GM23338 (cell line): Measurements from ENCODE around the gene SYT7. TPM values are rescaled to one million over a fixed set of nuclear protein-coding genes. Genes with fewer than 3 reads are reported as not detected.

Source experiments
- ATAC-seq: fragments of 200-7000 bp; cut with Tn5 transposase; 3 replicates; pipeline ENCODE4 v1.9.1; 2020
- DNase-seq: peaks from one replicate; pipeline ENCODE4 v3.0.0-alpha.2; 2015; ENCODE audit warnings: low spot score
- H2AFZ ChIP-seq: fragments of 200-600 bp; sonication (generic); 2 replicates; pipeline ENCODE4 v1.8.0; 2016; ENCODE audit warnings: antibody characterized with exemption, mild to moderate bottlenecking, moderate library complexity
- H3F3A ChIP-seq: fragments of 200-600 bp; sonication (generic); replicated peaks from 2 replicates; pipeline ENCODE4 v1.8.0; 2017; ENCODE audit warnings: antibody characterized with exemption, mixed run types, low read depth
- H3K27ac ChIP-seq: fragments of 200-600 bp; sonication (generic); 2 replicates; pipeline ENCODE4 v1.6.1; 2016; ENCODE audit warnings: low read depth
- H3K27me3 ChIP-seq: fragments of 200-600 bp; sonication (generic); 2 replicates; pipeline ENCODE4 v1.8.0; 2016; ENCODE audit warnings: mild to moderate bottlenecking, mixed run types, moderate library complexity; ENCODE audit not compliant: insufficient read depth
- H3K36me3 ChIP-seq: fragments of 200-600 bp; sonication (generic); 2 replicates; pipeline ENCODE4 v1.8.0; 2016; ENCODE audit warnings: mild to moderate bottlenecking; ENCODE audit not compliant: insufficient read depth
- H3K4me1 ChIP-seq: fragments of 200-600 bp; sonication (generic); 2 replicates; pipeline ENCODE4 v1.8.0; 2016; ENCODE audit warnings: mild to moderate bottlenecking, moderate library complexity; ENCODE audit not compliant: insufficient read depth
- H3K4me2 ChIP-seq: fragments of 200-600 bp; sonication (generic); 2 replicates; pipeline ENCODE4 v1.7.1; 2017; ENCODE audit warnings: mixed run types
- H3K4me3 ChIP-seq: fragments of 200-600 bp; sonication (generic); 2 replicates; pipeline ENCODE4 v1.6.1; 2016; ENCODE audit warnings: mixed run types
- H3K79me2 ChIP-seq: fragments of 200-600 bp; sonication (generic); replicated peaks from 2 replicates; pipeline ENCODE4 v1.8.0; 2017; ENCODE audit warnings: mild to moderate bottlenecking; ENCODE audit not compliant: insufficient read depth
- H3K9me2 ChIP-seq: fragments of 200-600 bp; sonication (generic); 2 replicates; pipeline ENCODE4 v1.8.0; 2017; ENCODE audit not compliant: insufficient read depth
- H4K20me1 ChIP-seq: fragments of 200-600 bp; sonication (generic); replicated peaks from 2 replicates; pipeline ENCODE4 v1.8.0; 2017; ENCODE audit warnings: mild to moderate bottlenecking; ENCODE audit not compliant: insufficient read depth
- H3K27ac Mint-ChIP-seq: 2 replicates; pipeline ENCODE4 v1.8.0; 2020; ENCODE audit warnings: inconsistent platforms, mild to moderate bottlenecking, moderate library complexity, mixed read lengths
- H3K27me3 Mint-ChIP-seq: 3 replicates; pipeline ENCODE4 v1.8.0; 2022; ENCODE audit warnings: low read depth, mild to moderate bottlenecking, moderate library complexity, mixed read lengths, inconsistent platforms; ENCODE audit not compliant: insufficient read depth, poor library complexity
- H3K36me3 Mint-ChIP-seq: 3 replicates; pipeline ENCODE4 v1.8.0; 2021; ENCODE audit warnings: low read depth, mild to moderate bottlenecking, inconsistent platforms, moderate library complexity, mixed read lengths
- H3K4me1 Mint-ChIP-seq: 3 replicates; pipeline ENCODE4 v1.8.0; 2020; ENCODE audit warnings: mild to moderate bottlenecking, inconsistent platforms, mixed read lengths
- H3K4me3 Mint-ChIP-seq: 3 replicates; pipeline ENCODE4 v1.8.0; 2021; ENCODE audit warnings: moderate library complexity, mild to moderate bottlenecking, inconsistent platforms, mixed read lengths
- H3K9me3 Mint-ChIP-seq: 3 replicates; pipeline ENCODE4 v1.8.0; 2020; ENCODE audit warnings: moderate library complexity, mild to moderate bottlenecking, inconsistent platforms, mixed read lengths
- EZH2phosphoT487 ChIP-seq: fragments of 200-600 bp; sonication (generic); IDR thresholded peaks from one replicate; pipeline ENCODE4 v1.8.1; 2018; ENCODE audit warnings: antibody characterized with exemption; ENCODE audit not compliant: unreplicated experiment
- ZNF114 ChIP-seq: fragments of 250-450 bp; sonication (Bioruptor Pico); IDR thresholded peaks from 2 replicates; pipeline ENCODE4 v1.5.0; 2020; ENCODE audit warnings: mild to moderate bottlenecking, moderate library complexity
- ZNF331 ChIP-seq: fragments of 250-450 bp; sonication (Bioruptor Pico); IDR thresholded peaks from 2 replicates; pipeline ENCODE4 v1.5.0; 2020; ENCODE audit warnings: low read depth, mild to moderate bottlenecking, moderate library complexity
- polyA plus RNA-seq: library from polyadenylated mRNA; unstranded; fragments of >200 nt; fragmentation: Nextera tagmentation; extraction: Ambion mirVana; gene quantifications from 2 replicates; pipeline ENCODE4 v1.2.1, GENCODE V29; 2016
- total RNA-seq: library from RNA; depleted of rRNA; stranded (reverse); fragments of >200 nt; shearing (Covaris generic); gene quantifications from 2 replicates; pipeline ENCODE4 v1.2.3, GENCODE V29; 2014
- TF ChIP-seq, protein P1 (sequence below): fragments of 250-450 bp; sonication (Bioruptor Pico); IDR thresholded peaks from 2 replicates; pipeline ENCODE4 v1.5.0; 2020; ENCODE audit warnings: mild to moderate bottlenecking, moderate library complexity
- TF ChIP-seq, protein P2 (sequence below): IDR thresholded peaks from one replicate; pipeline ENCODE4 v1.6.1; 2018; ENCODE audit warnings: antibody characterized with exemption; ENCODE audit not compliant: unreplicated experiment
- TF ChIP-seq, protein P3 (sequence below): IDR thresholded peaks from 2 replicates; pipeline ENCODE4 v1.6.1; 2016; ENCODE audit warnings: antibody characterized with exemption

SYT7 gene
- total and polyA plus RNA-seq, 2 experiments from 2014 or later = 1.6 to 10.3 TPM

DNA sequence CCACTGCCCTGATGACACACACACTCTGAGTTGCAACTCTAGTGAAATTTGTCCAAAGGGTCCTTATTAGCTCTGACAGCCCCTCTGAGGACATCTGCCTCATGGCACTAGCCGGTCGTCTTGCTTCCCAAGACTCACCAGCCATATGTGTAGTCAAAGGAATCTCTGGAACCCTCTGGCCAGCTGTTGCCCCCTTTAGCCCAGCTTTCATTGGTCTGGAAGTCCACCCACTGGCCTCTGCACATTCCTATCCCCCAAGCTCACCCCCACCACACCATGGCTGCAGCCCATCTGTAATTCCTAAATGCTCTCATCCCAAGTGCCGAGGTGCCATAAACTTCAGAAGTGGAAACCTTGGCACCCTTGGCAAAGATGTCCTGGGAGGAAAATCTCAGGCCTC lies 24.3 kb downstream of the SYT7 start:
- Mint-ChIP-seq H3K27me3 (peaks cover 36% of the 10 kb centered on the region), H3K9me3 (no peaks in the 10 kb centered on the region; the same call in 2 of the 3 replicates), H3K4me3 (peak overlapping the region; percentile 72; the same call in 2 of the 3 replicates), H3K4me1 (peaks cover 48% of the 10 kb centered on the region), H3K36me3 (no peaks in the 10 kb centered on the region; the same call in 2 of the 3 replicates), H3K27ac (no peak overlapping the region)
- ATAC-seq (no peak), DNase-seq (no peak)
- TF ChIP-seq ZNF331 (no peak), ZNF114 (CRISPR knock-in tag) (no peak), EZH2phosphoT487 (no peak)
- TF ChIP-seq, protein P1, sequence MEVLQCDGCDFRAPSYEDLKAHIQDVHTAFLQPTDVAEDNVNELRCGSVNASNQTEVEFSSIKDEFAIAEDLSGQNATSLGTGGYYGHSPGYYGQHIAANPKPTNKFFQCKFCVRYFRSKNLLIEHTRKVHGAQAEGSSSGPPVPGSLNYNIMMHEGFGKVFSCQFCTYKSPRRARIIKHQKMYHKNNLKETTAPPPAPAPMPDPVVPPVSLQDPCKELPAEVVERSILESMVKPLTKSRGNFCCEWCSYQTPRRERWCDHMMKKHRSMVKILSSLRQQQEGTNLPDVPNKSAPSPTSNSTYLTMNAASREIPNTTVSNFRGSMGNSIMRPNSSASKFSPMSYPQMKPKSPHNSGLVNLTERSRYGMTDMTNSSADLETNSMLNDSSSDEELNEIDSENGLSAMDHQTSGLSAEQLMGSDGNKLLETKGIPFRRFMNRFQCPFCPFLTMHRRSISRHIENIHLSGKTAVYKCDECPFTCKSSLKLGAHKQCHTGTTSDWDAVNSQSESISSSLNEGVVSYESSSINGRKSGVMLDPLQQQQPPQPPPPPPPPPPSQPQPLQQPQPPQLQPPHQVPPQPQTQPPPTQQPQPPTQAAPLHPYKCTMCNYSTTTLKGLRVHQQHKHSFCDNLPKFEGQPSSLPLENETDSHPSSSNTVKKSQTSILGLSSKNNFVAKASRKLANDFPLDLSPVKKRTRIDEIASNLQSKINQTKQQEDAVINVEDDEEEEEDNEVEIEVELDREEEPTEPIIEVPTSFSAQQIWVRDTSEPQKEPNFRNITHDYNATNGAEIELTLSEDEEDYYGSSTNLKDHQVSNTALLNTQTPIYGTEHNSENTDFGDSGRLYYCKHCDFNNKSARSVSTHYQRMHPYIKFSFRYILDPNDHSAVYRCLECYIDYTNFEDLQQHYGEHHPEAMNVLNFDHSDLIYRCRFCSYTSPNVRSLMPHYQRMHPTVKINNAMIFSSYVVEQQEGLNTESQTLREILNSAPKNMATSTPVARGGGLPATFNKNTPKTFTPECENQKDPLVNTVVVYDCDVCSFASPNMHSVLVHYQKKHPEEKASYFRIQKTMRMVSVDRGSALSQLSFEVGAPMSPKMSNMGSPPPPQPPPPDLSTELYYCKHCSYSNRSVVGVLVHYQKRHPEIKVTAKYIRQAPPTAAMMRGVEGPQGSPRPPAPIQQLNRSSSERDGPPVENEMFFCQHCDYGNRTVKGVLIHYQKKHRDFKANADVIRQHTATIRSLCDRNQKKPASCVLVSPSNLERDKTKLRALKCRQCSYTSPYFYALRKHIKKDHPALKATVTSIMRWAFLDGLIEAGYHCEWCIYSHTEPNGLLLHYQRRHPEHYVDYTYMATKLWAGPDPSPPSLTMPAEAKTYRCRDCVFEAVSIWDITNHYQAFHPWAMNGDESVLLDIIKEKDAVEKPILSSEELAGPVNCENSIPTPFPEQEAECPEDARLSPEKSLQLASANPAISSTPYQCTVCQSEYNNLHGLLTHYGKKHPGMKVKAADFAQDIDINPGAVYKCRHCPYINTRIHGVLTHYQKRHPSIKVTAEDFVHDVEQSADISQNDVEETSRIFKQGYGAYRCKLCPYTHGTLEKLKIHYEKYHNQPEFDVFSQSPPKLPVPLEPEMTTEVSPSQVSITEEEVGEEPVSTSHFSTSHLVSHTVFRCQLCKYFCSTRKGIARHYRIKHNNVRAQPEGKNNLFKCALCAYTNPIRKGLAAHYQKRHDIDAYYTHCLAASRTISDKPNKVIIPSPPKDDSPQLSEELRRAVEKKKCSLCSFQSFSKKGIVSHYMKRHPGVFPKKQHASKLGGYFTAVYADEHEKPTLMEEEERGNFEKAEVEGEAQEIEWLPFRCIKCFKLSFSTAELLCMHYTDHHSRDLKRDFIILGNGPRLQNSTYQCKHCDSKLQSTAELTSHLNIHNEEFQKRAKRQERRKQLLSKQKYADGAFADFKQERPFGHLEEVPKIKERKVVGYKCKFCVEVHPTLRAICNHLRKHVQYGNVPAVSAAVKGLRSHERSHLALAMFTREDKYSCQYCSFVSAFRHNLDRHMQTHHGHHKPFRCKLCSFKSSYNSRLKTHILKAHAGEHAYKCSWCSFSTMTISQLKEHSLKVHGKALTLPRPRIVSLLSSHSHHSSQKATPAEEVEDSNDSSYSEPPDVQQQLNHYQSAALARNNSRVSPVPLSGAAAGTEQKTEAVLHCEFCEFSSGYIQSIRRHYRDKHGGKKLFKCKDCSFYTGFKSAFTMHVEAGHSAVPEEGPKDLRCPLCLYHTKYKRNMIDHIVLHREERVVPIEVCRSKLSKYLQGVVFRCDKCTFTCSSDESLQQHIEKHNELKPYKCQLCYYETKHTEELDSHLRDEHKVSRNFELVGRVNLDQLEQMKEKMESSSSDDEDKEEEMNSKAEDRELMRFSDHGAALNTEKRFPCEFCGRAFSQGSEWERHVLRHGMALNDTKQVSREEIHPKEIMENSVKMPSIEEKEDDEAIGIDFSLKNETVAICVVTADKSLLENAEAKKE (CRISPR knock-in tag) = no peak
- TF ChIP-seq, protein P2, sequence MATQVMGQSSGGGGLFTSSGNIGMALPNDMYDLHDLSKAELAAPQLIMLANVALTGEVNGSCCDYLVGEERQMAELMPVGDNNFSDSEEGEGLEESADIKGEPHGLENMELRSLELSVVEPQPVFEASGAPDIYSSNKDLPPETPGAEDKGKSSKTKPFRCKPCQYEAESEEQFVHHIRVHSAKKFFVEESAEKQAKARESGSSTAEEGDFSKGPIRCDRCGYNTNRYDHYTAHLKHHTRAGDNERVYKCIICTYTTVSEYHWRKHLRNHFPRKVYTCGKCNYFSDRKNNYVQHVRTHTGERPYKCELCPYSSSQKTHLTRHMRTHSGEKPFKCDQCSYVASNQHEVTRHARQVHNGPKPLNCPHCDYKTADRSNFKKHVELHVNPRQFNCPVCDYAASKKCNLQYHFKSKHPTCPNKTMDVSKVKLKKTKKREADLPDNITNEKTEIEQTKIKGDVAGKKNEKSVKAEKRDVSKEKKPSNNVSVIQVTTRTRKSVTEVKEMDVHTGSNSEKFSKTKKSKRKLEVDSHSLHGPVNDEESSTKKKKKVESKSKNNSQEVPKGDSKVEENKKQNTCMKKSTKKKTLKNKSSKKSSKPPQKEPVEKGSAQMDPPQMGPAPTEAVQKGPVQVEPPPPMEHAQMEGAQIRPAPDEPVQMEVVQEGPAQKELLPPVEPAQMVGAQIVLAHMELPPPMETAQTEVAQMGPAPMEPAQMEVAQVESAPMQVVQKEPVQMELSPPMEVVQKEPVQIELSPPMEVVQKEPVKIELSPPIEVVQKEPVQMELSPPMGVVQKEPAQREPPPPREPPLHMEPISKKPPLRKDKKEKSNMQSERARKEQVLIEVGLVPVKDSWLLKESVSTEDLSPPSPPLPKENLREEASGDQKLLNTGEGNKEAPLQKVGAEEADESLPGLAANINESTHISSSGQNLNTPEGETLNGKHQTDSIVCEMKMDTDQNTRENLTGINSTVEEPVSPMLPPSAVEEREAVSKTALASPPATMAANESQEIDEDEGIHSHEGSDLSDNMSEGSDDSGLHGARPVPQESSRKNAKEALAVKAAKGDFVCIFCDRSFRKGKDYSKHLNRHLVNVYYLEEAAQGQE = no peak
- TF ChIP-seq, protein P3, sequence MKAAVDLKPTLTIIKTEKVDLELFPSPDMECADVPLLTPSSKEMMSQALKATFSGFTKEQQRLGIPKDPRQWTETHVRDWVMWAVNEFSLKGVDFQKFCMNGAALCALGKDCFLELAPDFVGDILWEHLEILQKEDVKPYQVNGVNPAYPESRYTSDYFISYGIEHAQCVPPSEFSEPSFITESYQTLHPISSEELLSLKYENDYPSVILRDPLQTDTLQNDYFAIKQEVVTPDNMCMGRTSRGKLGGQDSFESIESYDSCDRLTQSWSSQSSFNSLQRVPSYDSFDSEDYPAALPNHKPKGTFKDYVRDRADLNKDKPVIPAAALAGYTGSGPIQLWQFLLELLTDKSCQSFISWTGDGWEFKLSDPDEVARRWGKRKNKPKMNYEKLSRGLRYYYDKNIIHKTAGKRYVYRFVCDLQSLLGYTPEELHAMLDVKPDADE = no peak
- Histone ChIP-seq H3K79me2 (no peaks in the 10 kb centered on the region), H3K36me3 (no peaks in the 10 kb centered on the region), H3K4me3 (no peak overlapping the region), H3K4me1 (peaks cover 10% of the 10 kb centered on the region; the same call in 1 of the 2 replicates), H3K9me2 (no peaks in the 10 kb centered on the region), H2AFZ (no peak overlapping the region), H3K27me3 (peaks cover 17% of the 10 kb centered on the region), H3K27ac (no peak overlapping the region), H4K20me1 (no peaks in the 10 kb centered on the region), H3K4me2 (0 out of 2 replicates have a peak overlapping the region, but pooled peaks have one; percentile 12), H3F3A (no peaks in the 10 kb centered on the region)
